Measurements from ENCODE around the gene LTBP1. TPM values are rescaled to one million over a fixed set of nuclear protein-coding genes. Genes with fewer than 3 reads are reported as not detected.

The LTBP1 gene
- total and polyA plus RNA-seq, 2 of the 13 experiments (the other 11 are each of a cell fraction or from before 2014, with no cell fraction given) = 0.12 to 0.22 TPM

GRCh38 chr2:32902986-32903385 lies 43.8 kb upstream of the LTBP1 start:
- DNase-seq (ENCODE audit: low spot score) (no peak), ATAC-seq (no peak), FAIRE-seq (no peak)
- Histone ChIP-seq H3K27me3 (ENCODE audit: control insufficient read depth in 1 of 2, insufficient read depth in 2 of 2, low read length in 2 of 2) (peaks cover 2 to 11% of the 10 kb centered on the region in 2 experiments; a peak in 1 of 5 replicates), H3K4me1 (ENCODE audit: insufficient read depth, low read length) (no peaks in the 10 kb centered on the region), H3K27ac (ENCODE audit: extremely low read length, insufficient read depth, low read length) (no peak overlapping the region), H3K4me2 (ENCODE audit: low read depth, low read length) (no peak overlapping the region), H2AFZ (ENCODE audit: low read length) (no peak overlapping the region), H3K4me3 (replicated peaks in 1 of 3; ENCODE audit: insufficient read depth in 1 of 3, low read depth in 2 of 3, low read length in 3 of 3) (no peak overlapping the region), H3K79me2 (ENCODE audit: insufficient read depth, low read length) (no peaks in the 10 kb centered on the region), H3K9me3 (ENCODE audit: low read length) (peaks cover 6% of the 10 kb centered on the region; the same call in 1 of the 2 replicates), H3K36me3 (replicated peaks in 1 of 2; ENCODE audit: control insufficient read depth in 1 of 2, insufficient read depth in 2 of 2, low read length in 2 of 2) (no peaks in the 10 kb centered on the region), H3K9ac (ENCODE audit: insufficient read depth, low read depth, low read length) (no peak overlapping the region), H4K20me1 (ENCODE audit: insufficient read depth, low read length) (no peaks in the 10 kb centered on the region)
- ChIA-PET POLR2A (no interaction called here), CTCF (ENCODE audit: low intra/inter-chr PET ratio, low total read pairs) (no interaction called here)
- no TSS peak for BruUV-seq (replicated peaks)
- 18% methylated on average over 4 of the region's 4 CpGs for WGBS (ENCODE audit: low lambda C conversion rate)
- TF ChIP-seq ZFP37 (CRISPR knock-in tag; IDR thresholded peaks at IDR 0.05; ENCODE audit: borderline replicate concordance) (no peak), SCMH1 (CRISPR knock-in tag; IDR thresholded peaks at IDR 0.05; ENCODE audit: borderline replicate concordance) (no peak), ESRRA (CRISPR knock-in tag; IDR thresholded peaks at IDR 0.05; ENCODE audit: low read depth) (no peak)
- intact Hi-C loops (cut with micrococcal nuclease; ENCODE audit: unreplicated experiment) (no loop called here), in situ Hi-C loops (cut with HindIII; ENCODE audit: extremely low pct_ligation_motif_present, low pct_unique_long_range_greater_than_20kb) (no loop called here)

DNA sequence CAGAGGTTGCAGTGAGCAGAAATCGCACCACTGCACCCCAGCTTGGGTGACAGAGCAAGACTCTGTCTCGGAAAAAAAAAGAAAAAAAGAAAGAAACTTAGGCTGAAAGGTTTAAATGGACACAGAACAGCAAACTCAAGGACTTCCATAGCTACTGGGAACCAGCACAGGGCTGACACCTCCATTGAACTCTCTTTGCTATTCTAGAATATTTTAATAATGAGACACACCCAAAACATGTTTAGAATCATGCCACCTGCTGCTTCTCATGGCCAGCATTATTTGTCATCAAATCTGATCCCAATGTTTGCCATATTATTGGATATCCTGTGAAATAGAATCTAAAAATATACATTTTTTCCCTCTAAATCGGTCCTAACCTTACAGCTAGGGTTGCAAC lies 42.7 kb upstream of the LTBP1 start:
- peaks cover 6% of the 10 kb centered on the region; the same call in 1 of the 2 replicates for H3K9me3 ChIP-seq (ENCODE audit: low read length)
- H3K79me2 ChIP-seq (ENCODE audit: insufficient read depth, low read length) = no peaks in the 10 kb centered on the region
- no peak for FAIRE-seq
- no peaks in the 10 kb centered on the region for H3K36me3 ChIP-seq (replicated peaks in 1 of 2; ENCODE audit: control insufficient read depth in 1 of 2, insufficient read depth in 2 of 2, low read length in 2 of 2)
- no peak overlapping the region for H3K4me2 ChIP-seq (ENCODE audit: low read depth, low read length)
- no peaks in the 10 kb centered on the region for H3K4me1 ChIP-seq (ENCODE audit: insufficient read depth, low read length)
- BruUV-seq (replicated peaks) = no TSS peak
- H3K9ac ChIP-seq (ENCODE audit: insufficient read depth, low read depth, low read length) = no peak overlapping the region
- no peak overlapping the region for H3K4me3 ChIP-seq (replicated peaks in 1 of 3; ENCODE audit: insufficient read depth in 1 of 3, low read depth in 2 of 3, low read length in 3 of 3)
- ChIA-PET CTCF (ENCODE audit: low intra/inter-chr PET ratio, low total read pairs) (no interaction called here), POLR2A (no interaction called here)
- in situ Hi-C loops (cut with HindIII; ENCODE audit: extremely low pct_ligation_motif_present, low pct_unique_long_range_greater_than_20kb) (no loop called here), intact Hi-C loops (cut with micrococcal nuclease; ENCODE audit: unreplicated experiment) (no loop called here)
- H2AFZ ChIP-seq (ENCODE audit: low read length) = no peak overlapping the region
- ATAC-seq = no peak
- H4K20me1 ChIP-seq (ENCODE audit: insufficient read depth, low read length) = no peaks in the 10 kb centered on the region
- H3K27ac ChIP-seq (ENCODE audit: extremely low read length, insufficient read depth, low read length) = no peak overlapping the region
- WGBS (ENCODE audit: low lambda C conversion rate) = 17% methylated on average over 3 of the region's 3 CpGs
- H3K27me3 ChIP-seq (ENCODE audit: control insufficient read depth in 1 of 2, insufficient read depth in 2 of 2, low read length in 2 of 2) = peaks cover 2 to 14% of the 10 kb centered on the region in 2 experiments; a peak in 2 of 5 replicates
- DNase-seq (ENCODE audit: low spot score) = no peak
- TF ChIP-seq ZNF136 (CRISPR knock-in tag; IDR thresholded peaks at IDR 0.05; ENCODE audit: low read depth) (no peak), THYN1 (CRISPR knock-in tag; IDR thresholded peaks at IDR 0.05; ENCODE audit: borderline replicate concordance, low read depth) (no peak), ZSCAN29 (CRISPR knock-in tag; conservative IDR thresholded peaks at IDR 0.05) (no peak), PHF21A (CRISPR knock-in tag; IDR thresholded peaks at IDR 0.05) (no peak), CBX1 (IDR thresholded peaks at IDR 0.05; ENCODE audit: low read depth) (no peak), ZNF460 (CRISPR knock-in tag; IDR thresholded peaks at IDR 0.05; ENCODE audit: borderline replicate concordance) (no peak), ZNF3 (CRISPR knock-in tag; IDR thresholded peaks at IDR 0.05) (no peak), ZNF616 (CRISPR knock-in tag; IDR thresholded peaks at IDR 0.05; ENCODE audit: low read depth) (no peak), ONECUT2 (CRISPR knock-in tag; IDR thresholded peaks at IDR 0.05) (no peak), MTA3 (CRISPR knock-in tag; IDR thresholded peaks at IDR 0.05) (no peak), FOSL2 (CRISPR knock-in tag; IDR thresholded peaks at IDR 0.05) (no peak), SMAD1 (CRISPR knock-in tag; IDR thresholded peaks at IDR 0.05; ENCODE audit: borderline replicate concordance, low read depth) (no peak), TCF7L2 (IDR thresholded peaks at IDR 0.05; ENCODE audit: low read depth, low read length) (no peak), USF2 (IDR thresholded peaks at IDR 0.05; ENCODE audit: low read depth, low read length) (no peak), USF2 (CRISPR knock-in tag; IDR thresholded peaks at IDR 0.05; ENCODE audit: borderline replicate concordance) (no peak), PHF20 (CRISPR knock-in tag; IDR thresholded peaks at IDR 0.05) (no peak), NFIC (IDR thresholded peaks at IDR 0.05; ENCODE audit: low read length) (no peak)

All from HepG2 (cell line).